C4-2B (cell line): ENCODE data around the gene ZAP70.

Experiments
- CTCF ChIP-seq: fragments of 450-650 bp; conservative IDR thresholded peaks from 2 replicates; pipeline ENCODE4 v1.5.1; 2017; ENCODE audit warnings: mild to moderate bottlenecking
- ZFX ChIP-seq: fragments of 450-650 bp; IDR thresholded peaks from 2 replicates; pipeline ENCODE4 v1.6.1; 2017

- TF ChIP-seq CTCF (no peak), ZFX (no peak)
These were observed 55.9 kb downstream of the ZAP70 start for GRCh38 chr2:97769308-97769707.
